GM19468 (cell line): ENCODE results near the gene SKP1.

Experiments
- ATAC-seq: cut with Tn5 transposase; IDR thresholded peaks from one replicate; pipeline ENCODE4 v1.9.1; 2021; ENCODE audit warnings: mild to moderate bottlenecking, moderate library complexity, moderate number of reproducible peaks; ENCODE audit not compliant: unreplicated experiment; ENCODE audit errors: extremely low read depth

Gene SKP1

DNA sequence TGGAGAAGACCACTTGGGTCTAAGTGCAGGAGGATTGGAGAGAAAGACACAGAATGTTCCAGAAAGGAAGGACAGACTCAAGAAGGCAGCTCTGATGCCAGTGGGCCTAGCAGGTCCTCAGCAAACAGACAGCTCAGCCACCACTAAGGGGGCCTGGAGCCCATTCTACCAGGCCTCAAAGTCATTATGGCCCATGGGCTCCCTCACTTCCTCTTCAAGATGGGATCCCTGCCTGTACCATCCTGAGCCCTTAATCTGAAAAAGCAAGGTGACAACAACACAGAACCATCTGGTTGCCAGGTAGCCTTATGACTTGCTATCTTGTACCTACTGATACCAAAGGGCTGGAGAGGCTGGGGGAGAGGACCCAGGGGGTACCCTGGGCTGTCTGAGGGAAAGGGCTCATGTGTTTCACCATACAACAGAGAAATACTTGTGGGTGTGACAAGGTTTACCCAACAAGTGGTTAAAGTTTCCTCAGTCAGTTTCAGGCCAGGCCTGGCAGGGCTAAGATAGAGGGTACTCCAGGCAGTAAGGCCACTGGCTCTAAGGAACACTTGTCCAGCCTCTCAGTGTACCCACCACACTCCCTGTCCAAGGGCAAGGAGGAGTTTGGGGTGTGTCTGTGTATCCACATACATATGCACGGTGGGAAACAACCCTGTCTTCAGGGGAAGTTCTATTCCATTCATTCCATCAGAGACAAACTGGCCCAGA lies 31.6 kb downstream of the SKP1 start:
- ATAC-seq, result no peak

DNA sequence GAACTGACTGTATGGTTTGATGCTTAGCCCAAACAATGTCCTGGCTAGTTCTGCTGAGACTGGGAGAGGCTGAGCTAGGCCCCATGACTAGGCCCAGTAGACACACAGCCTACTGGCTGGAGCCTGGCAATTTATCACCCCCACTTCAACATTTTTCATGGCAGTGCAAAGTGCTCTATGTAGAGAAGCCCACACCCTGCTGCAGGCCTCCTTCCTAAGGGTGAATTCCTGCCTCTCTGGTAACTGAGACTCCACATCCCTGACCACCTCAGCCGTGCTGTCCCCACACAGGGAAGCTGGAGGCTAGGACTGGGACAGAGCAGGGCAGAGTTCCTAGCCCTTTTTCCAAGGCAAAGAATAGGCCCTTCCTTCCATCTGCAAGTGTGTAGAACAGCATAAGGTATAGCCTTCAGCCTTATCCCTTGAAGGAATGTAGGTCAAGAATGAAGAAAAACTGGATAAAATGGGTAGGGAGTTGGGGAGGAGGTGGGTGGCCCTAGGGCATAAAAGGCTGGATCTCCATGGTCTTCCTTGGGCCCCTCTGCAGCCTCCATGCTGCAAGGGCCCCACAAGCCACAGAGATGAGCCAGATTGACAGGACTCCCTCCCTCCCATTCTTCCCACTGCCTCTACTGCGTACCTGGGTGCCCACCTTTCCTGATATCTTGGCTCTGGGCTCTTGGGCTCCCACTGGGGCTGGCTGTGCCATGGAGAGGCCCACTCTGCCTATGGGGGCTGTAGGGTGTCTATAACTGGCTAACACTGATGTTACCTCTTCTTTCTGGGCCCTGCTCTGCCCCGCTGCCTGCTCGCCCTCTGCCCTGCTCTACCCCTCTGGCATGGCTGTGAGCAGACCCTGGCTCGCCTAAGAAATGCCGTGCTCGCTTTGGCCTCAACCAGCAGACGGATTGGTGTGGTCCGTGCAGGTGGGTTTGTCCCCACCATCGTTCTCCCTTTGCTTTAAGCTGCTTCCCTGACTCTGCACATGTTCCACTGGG lies 32.5 kb downstream of the SKP1 start:
- ATAC-seq, result no peak

DNA sequence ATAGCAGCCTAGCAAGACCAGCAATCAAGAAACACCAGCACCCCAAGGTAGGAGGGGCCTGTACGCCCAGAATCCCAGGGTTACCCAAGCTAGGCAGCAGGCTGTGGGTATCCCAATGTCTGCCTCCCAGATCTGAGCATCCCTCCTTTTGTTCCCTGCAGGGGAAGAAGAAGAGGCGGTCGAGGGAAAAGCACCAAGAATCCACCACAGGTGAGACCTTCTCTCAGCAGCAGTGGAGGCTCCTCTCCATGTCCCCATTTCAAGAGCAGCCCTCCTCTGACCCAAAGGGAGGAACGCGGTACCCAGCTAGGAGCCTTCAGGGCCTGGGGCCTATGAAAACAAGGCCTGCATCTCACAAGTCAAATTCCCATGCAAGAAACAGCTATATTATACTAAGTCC lies 33.3 kb downstream of the SKP1 start:
- ATAC-seq, result no peak

DNA sequence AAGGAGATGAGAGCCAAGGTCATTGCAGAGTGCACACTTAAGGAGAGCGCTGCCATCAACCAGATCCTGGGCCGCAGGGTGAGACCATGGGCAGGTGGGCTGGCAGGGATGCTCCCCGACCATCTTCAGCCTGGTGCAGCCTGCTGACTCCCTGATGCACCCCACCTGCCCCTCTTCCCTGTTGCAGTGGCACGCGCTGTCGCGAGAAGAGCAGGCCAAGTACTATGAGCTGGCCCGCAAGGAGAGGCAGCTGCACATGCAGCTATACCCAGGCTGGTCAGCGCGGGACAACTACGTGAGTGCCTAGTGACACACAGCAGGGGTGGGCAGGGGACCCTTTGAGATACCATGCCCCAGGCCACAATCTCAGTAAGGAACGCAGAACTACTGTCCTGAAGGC lies 33.9 kb downstream of the SKP1 start:
- no peak for ATAC-seq

DNA sequence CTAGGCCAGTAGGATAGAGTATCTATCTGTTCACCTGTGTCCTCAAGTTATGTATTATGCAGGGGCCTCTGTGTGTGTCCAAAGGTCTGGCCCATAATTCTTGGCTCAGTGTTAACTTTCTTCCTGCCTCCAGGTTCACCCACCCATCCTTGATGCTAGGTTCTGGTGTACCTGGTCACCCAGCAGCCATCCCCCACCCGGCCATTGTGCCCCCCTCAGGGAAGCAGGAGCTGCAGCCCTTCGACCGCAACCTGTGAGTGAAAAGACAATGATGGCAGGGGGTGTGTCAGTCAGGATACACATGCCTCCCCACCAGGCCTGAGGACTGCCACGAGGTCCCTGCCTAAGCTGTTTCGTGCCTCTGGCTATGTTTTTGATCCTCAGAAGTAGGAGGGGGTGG lies 34.7 kb downstream of the SKP1 start:
- ATAC-seq, result no peak

DNA sequence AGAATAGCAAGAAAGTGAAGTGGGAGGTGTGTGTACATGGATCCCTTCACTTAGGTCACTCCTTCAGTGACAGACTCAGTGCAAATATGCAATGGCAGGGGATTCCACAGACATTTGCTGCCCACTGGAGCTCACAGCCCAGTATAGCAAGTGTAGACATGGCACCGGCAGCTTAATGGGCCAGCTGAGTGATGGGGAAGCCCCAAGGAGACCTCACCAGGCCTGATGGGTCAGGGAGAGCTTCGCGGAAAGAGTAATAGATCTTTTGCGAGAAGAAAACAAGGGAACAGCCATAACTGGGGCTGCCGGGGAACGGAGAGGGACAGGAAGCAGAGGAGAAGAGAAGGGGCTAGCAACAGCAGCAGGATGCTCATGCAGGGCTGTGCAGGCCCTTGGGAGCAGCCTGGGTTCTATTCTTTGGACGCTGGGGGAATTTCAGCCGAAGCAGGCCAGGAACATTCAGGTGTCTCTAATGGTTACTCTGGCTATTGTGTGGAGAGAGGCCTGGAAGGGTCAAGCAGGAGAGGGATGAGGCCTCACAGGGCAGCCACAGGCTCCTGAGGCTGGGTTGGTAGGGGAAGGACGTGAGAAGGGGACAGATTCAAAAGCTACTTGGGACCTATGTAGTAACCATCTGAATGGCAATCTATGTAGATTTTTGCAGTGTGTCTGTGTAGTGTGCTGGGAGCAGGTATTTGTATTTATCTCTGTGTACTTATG lies 35.3 kb downstream of the SKP1 start:
- no peak for ATAC-seq

DNA sequence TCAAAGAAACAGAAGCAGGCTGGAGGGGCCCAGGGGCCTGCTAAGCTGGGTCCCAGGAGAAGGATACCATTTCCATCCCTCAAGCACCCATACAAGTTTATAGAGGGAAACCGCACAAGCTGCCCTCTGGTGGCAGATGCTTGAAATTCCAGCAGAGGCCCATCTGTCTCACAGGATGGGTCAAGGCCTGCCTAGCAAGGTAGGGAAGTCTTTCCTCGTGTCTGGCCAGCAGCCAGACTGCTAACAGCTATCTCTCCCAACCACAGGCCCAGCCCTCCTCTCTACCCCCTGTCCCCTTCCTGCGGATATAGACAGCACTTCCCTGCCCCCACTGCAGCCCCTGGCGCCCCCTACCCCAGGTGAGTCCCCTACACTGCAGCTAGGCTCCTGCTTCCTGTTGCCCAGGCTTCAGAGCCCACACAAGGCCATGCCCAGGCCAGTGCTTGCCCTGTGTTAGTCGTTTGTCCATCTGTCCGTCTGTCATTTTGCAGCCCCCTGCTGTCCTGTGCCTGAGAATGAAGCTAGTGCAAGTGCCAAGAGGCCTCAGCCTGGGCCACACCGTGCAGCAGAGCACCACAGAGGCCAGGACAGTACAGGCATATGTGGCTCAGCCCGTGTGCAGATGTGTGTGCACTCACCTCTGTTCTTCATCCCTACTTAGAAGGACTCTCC lies 36.1 kb downstream of the SKP1 start:
- no peak for ATAC-seq

DNA sequence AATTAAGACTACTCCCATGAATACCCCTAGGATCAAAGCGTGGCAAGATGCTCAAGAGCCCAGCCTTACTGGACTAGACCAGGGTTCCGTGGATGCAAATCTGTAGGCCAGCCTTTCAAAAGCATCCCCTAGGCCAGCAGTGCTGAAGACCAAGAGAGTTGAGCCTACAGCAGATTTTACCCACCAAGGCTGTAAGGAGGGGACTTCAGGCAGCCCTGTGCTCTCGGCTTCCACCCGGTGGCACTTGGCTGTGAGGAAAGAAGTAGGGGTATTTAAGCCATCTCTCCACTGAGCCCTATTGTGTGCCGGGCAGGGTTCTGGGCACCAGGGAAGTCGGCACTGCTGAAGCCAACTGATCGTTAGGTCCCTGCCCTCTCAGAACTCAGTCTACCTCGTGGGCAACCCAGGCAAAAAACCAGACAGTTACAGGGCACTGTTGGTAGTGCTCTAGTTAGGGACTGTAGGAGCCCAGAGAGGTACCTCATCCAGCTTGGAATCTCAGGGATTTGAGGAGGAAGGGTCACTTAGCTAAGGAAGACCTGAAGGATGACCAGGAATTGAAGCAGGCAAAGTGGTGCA lies 36.8 kb downstream of the SKP1 start:
- no peak for ATAC-seq

DNA sequence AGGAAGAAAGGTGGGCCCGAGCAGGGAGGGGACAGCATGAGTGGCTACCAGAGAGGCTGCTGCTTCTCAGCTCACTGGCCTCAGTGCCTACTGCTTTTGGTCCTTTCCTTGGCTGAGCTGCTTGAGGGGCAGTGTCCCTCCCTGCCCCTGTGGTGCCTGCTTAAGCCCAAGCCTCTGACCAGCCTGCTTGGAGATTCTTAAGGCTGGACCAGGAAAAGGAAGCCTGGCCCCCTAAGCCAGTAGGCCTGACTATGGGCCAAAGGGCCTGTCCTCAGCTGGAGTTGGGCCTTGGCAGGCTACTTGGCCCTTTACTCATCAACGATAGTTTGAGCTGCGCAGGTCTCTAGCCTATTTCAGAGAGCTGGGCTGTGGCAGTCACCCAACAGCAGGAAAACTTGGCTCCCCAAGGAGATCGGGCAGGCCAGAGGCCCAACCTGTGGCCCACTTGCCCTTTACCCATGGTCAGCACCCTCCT lies 37.3 kb downstream of the SKP1 start:
- no peak for ATAC-seq

DNA sequence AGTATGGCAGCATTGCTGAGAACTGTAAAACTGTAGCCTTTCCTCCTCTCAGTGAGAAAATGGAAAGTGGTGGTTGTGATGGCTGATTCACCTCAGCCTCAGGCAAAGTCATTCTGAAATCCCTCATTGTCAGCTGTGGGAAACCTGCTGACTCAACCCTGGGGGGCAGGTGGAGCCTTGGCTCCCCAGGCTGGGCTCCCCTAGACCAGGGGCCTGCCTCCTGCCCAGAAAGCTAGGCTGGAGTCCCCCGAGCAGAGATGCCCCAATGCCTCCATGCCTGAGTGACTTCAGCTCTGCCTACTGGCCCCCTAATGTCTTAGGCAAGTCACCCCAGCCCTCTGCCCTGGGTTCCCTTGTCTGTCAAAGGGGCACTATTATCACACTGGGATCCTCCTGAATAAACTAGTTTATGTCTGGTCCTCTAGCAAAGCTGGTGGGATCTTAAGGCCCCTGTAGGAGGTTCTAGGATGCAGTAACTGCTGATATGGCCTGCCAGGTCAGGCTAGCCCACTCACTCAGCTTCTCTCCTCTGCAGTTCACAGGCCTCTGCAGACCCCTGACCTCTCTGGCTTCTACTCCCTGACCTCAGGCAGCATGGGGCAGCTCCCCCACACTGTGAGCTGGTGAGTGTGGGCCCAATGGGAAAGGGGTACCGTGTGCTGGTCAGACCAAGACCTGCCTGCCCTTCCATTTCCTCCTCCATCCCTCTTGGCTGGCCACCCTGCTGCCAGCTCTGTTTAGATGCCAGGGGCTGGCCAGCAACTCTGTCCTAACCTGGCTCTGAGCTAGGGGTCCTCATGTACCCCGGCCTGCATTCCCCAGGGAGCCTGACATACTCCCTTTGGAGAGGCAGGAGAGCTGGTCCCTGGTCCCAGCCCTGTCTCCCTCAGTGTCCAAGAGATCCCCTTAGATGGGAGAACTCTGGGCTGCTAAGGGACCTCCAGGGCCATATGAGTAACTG lies 38.1 kb downstream of the SKP1 start:
- no peak for ATAC-seq

DNA sequence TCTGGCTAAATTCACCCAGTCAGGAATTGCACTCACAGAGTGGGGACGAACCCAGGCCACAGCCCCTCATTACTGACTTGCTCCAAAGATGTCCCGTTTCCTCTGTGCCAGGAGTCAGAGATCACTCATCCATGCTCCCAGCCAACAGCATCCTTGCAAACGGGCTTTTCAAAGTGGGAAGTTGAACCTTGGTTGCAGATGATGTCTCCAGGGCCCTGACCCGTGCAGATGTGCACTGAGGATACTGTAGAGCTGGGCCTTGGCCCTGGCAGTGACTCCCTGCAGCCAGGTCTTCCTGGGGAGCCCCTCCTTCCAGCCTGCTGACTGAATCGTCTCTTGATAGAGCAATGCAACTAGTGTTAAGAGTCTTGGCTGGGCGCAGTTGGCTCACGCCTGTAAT lies 40.0 kb downstream of the SKP1 start:
- no peak for ATAC-seq

DNA sequence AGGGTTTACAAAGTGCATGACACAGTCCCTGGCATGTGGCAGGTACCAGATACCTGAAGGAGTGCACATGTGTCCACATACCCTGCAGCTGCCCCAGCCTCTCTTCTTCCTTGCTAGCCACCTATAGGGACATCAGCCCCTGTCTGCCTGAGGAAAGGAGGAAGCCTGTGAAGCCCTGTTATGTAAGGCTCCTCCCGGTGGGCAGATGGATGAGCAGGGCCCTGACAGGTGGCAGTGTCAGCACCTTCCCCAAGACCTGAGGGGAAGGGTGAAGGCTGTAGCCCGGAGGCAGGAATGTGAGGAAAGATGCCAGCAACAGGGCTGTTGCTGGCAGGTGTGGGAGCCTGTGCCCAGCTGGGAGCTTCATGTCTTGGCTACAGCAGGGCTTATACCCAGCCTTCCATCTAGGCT lies 40.5 kb downstream of the SKP1 start:
- no peak for ATAC-seq

DNA sequence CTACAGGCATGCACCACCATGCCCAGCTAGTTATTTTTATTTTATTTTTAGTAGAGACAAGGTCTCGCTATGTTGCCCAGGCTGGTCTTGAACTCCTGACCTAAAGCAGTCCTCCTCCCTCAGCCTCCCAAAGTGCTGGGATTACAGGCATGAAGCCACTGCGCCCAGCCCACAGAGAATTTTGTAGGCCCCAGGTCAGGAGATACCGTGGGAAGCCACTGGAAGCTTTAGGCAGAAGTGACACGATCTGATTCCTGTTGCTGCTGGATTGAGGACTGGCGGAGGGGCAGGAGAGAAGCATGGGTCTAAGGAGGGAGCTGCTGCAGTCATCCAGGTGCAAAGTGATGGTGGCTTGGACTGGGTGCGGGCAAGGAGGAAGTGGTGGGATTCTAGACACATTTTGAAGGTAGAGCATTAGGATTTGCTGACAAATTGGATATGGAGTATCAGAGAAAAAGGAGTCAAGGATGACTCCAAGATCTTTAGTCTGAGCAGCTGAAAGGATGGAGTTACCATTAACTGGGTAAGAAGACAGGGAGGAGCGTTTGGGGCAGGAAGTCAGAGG lies 41.6 kb downstream of the SKP1 start:
- ATAC-seq, result no peak

DNA sequence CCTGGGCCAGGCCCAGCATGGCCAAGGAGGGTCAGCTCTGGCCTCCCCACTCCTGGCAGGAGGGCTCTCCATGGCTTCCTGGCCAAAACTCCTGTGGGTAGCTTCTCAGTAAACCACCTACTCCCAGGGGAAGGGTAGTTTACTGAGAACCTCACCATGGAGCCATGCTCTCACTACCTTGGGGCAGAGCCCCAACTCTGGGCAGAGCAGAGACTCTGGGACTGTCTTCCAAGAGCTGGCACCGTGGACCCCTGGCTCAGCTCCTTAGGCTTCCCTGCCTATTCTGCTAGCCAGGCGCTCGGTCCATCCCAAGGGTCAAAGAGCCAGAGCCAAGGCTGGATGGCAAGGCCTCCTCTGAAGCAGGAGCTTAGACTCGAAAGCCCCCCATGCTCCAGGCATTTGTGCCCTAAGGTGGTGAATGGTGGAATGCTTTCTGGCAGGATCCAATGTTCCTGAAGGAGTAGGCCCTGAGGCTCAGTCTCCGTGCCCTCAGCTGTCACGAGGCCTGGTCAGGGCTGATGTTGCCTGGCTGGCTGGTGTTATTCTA lies 42.7 kb downstream of the SKP1 start:
- ATAC-seq, result no peak

DNA sequence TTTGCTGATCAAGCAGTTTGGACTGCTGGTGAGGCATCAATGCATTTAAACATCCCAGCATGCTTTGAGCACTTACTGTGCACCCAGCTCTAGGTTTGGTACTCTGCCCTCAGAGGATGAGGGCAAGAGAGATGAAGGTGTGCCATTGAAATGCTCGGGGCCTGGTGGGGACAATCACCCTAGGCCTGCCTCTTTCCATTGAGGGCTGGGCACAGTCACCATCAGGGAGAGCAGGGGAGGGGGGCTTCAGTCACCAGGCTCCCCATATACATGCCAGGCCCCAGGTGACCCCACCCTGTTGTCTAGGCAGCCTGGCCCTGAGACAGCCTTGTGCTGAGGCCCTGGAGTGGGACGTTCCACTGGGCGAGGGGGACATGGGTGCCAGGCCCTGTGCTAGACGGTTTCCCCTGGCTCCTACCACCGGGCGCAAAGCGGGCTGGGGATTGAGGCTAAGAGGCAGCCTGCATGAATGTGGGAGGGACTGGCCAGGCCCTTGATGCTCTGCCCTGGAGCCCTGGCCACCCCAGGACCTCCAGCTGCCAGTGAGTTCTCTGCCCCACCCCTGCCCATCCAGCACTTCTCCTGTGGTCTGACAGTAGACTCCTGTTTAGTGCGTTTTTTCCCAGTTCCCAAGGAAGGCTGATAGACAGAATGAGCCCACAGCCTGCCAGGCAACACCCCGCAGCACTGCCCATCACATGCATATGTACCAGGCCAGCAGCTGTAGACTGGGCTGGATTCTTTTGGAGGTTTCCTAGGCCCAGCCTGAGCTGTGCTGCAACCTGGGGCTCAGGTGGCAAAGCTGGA lies 43.4 kb downstream of the SKP1 start:
- ATAC-seq, result no peak

DNA sequence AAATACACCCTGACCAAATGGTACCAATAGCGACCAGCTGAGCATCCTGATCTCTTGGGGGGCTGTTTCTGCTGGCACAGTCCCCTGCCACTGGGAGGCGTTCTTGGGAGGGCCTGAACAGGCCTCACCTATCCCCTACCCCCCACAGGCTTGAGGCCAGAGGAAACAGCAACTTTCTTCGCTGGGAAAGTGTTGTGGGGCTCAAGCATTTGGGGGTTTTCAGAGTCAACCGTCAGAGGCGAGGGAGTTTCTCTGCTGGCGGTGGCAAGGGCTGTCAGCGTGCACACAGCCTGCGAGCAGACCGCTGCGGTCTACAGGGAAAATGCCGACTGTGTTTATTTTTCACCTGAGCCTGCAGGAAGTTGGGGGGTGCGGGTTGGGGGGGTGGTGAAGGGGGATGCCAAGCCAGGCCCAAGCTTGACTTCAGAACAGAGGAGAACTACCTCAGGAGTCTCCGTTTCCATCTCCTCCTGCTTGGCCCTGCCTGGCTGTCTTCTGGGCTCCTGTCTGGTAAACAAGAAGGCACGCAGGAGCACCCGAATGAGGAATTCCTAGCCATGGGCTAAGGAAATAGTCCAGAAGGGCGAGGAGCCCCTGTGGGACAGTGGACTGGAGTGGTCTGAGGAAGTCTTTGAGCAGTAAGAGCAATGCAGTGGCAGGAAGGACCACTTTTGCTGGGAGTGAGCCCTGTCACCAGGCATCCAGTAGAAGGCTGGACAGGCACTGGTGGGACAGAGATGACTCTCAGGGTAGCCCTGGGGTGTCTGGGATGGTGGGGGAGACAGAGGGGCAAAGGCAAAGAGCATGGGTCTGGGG lies 44.2 kb downstream of the SKP1 start:
- no peak for ATAC-seq
